ENCODE results near the gene LAT.

DNA sequence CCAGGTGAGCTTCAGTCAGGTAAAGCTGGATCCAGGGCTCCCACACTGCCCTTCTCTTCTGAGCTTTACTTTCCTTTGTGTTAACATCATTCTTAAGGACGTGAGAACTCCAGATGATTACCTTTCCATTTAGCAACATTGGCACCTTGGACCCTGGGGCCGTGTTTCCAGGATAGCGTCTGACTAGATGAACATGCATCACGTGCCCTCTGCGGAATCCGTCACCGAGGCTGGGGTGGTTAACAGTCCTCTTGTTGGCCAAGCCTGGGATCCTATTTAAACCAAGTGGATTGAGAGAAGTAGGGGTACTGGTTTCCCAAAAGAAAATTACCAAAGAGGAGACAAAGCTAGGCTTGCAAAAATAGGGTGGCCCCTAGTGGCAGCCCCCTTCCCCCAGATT, 3.9 kb upstream of the LAT start:
- TF ChIP-seq CTCF (conservative IDR thresholded peaks at IDR 0.05; ENCODE audit: low read length) (no peak), EZH2phosphoT487 (IDR thresholded peaks at IDR 0.05; ENCODE audit: borderline replicate concordance) (no peak)
